UCSD-AML1 (cell line): Measurements from ENCODE around the gene LCN15.
"Not testable (repeated sequence)": the region's sequence is repeated elsewhere in the genome, so short reads cannot be mapped to it uniquely, and the experiment has no call there.

Source experiments
- DNase-seq: peaks from one replicate; lab custom pipeline; 2025; ENCODE audit not compliant: unreplicated experiment; lab: John Stamatoyannopoulos, UW

LCN15 gene

GRCh38 chr9:136756134-136756438, 8.2 kb downstream of the LCN15 start:
- DNase-seq = no peak

DNA sequence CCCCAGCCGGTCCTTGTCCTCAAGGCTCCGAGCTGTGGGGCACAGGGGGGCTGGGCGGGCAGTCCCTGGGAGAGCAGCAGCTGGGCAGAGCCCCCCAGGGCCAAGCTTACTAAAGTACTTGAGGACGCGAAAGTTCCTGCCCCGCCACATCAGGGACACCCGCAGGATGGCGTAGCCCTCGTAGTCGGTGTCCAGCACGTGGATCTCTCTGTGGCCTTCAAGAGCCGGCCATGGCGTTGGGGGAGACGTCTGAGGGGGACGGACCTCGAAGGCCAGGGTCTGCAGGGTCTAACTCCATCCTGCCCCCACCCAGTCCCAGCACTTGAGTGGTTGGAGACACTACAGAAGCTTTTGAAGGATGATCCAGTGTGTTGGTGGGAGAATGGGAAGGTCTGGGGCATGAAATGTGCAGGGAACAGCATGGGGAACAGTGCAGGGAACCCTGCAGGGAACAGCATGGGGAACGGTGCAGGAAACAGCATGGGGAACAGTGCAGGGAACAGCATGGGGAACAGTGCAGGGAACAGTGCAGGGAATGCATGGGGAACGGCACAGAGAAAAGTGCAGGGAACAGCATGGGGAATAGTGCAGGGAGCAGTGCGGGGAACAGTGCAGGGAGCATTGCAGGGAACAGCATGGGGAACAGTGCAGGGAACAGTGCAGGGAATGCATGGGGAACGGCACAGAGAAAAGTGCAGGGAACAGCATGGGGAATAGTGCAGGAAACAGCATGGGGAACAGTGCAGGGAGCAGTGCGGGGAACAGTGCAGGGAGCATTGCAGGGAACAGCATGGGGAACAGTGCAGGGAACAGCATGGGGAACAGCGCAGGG, 8.8 kb downstream of the LCN15 start:
- DNase-seq = not testable (repeated sequence)

GRCh38 chr9:136754626-136755301, 9.6 kb downstream of the LCN15 start:
- no peak for DNase-seq

- no peak for DNase-seq
Observed at GRCh38 chr9:136754059-136754572, 10.2 kb downstream of the LCN15 start.

GRCh38 chr9:136753371-136754058, 10.8 kb downstream of the LCN15 start:
- no peak for DNase-seq

GRCh38 chr9:136751814-136752213, 12.5 kb downstream of the LCN15 start:
- no peak for DNase-seq

- no peak for DNase-seq
Observed at GRCh38 chr9:136751244-136751643, 13.1 kb downstream of the LCN15 start.

DNA sequence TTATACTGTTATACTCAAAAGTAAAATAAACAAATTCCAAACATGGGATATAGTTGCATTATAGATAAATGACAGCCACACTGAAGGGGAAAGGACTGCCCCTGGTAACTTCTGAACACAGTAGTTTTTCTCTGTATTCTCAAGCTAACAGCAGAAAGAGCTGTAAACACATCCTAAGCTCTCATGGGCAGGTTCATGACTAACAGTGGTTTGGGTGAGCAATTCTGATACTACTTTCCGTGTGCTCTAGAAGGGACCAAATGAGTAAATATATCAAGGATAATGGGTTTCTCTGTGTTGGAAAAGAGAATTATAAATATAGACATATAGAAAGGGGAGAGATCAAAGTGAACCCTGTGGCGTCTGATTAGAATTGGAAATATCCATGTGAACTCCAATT, 13.8 kb downstream of the LCN15 start:
- no peak for DNase-seq

DNA sequence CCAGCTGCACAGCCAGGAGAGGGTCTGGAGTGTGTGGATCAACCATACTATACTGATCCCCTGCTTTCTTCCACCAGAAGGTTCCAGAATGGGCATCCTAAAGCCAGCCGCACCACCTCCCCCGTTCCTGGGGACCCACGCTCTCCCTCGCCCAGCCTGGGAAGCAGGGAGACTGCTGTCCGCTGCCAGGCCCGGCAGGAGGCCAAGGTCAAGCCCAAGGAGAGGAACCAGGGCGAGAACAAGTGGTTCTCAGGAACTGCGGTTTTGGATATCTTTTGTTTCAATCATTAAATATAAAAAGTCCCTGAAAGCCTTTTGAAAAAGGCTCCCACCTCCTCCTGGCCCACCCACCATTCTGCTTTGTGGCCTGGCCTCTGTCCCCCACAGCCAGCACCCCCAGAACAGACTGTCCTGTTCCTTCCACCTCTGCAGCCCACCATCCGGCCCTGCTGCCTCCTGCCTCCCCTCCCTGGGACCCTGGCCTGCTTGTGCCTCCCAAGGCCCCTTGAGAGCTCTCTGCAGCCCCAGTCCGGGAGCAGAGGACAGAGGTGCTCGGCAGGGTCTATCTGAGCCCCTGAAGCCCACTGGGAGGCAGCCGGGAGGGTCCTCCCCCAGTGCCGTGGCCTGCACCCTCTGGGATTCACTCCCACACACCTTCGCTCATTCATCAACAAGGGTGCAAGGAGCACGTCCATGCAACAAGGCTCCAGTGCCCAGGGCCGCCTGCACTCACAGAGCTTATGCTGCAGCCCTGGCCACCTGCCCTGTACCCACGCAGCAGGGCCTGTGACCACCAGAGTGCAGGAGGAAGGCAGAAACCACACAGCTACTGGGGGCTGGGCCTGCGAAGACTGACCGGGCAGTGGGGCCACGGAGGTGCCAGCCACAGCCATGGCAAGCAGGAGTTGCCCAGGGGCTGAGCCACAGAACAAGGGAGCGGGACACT, 15.4 kb downstream of the LCN15 start:
- DNase-seq = no peak

GRCh38 chr9:136748201-136748600, 16.1 kb downstream of the LCN15 start, which contains the start of gene LCN6:
Gene LCN6 (minus strand): TSS chr9:136748525. CDS start chr9:136748483, 42 bp downstream.
- DNase-seq = no peak

GRCh38 chr9:136747161-136748060, 16.9 kb downstream of the LCN15 start:
- DNase-seq = no peak

DNA sequence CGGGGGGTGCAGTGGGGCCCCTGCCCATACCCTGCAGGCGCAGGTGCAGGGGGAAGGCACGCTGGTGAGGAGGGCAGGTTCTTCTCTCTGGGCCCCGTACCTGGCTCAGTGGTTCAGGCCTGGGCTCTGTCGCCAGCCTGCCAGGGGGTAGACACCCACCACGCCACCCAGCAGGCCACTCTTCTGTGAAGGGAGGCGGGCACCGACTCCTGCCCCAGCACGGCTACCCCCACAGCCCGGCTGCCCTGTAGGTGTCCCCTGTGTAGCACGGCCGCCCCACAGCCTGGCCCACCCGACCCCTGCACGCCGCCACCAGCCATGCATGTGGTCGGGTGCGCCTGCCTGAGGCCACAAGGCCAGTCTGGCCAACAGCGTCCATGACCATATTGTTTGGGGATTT, 17.7 kb downstream of the LCN15 start:
- DNase-seq = no peak

DNA sequence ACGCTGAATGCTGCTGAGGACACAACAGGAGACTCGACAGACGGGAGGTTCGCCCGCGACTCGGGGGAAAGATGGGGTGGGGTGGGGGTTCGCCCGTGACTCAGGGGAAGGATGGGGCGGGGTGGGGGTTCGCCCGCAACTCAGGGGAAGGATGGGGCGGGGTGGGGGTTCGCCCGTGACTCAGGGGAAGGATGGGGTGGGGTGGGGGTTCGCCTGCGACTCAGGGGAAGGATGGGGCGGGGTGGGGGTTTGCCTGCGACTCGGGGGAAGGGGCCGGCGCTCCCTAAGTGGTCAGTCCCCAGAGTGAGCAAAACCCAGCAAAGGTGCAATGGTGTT, 18.2 kb downstream of the LCN15 start:
- DNase-seq = no peak

DNA sequence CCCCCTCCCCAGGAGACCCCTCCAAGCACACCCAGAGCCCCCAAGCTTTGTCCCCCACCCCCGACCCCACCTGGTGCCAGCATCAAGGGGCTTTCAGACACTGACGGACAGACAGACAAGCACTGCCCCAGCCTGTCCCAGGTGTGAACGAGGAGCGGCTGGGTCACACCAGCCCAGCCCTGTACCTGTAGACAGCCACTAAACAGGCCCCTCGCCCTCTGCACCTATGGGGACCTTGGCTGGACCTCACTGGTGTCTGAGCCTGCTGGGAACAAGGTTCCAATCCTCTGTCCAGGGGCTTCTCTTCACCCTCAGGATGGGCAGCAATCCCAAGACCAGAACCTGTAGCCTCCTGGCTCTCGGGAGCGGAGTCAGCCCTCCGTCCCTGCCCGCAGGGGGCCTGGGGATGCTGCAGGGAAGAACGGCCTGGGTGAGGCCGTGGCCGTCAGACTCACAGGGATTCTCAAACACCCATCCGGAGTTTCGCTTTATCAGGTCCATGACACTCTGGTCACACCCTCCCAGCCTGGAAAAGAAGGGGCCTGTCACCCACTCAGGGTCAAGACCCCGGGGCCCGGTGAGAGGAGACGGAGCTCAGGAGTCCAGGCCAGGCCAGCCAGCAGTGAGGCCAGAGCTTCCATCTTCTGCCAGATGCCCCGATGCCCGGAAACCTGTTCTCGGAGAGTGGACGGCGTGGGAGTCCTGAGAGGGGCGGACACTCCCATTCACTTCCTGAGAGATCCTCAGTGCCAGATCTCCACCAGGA, 18.7 kb downstream of the LCN15 start:
- DNase-seq = no peak

- DNase-seq = no peak
Observed at GRCh38 chr9:136744773-136745172, 19.5 kb downstream of the LCN15 start.

GRCh38 chr9:136743639-136744211, 20.6 kb downstream of the LCN15 start:
- DNase-seq = no peak

DNA sequence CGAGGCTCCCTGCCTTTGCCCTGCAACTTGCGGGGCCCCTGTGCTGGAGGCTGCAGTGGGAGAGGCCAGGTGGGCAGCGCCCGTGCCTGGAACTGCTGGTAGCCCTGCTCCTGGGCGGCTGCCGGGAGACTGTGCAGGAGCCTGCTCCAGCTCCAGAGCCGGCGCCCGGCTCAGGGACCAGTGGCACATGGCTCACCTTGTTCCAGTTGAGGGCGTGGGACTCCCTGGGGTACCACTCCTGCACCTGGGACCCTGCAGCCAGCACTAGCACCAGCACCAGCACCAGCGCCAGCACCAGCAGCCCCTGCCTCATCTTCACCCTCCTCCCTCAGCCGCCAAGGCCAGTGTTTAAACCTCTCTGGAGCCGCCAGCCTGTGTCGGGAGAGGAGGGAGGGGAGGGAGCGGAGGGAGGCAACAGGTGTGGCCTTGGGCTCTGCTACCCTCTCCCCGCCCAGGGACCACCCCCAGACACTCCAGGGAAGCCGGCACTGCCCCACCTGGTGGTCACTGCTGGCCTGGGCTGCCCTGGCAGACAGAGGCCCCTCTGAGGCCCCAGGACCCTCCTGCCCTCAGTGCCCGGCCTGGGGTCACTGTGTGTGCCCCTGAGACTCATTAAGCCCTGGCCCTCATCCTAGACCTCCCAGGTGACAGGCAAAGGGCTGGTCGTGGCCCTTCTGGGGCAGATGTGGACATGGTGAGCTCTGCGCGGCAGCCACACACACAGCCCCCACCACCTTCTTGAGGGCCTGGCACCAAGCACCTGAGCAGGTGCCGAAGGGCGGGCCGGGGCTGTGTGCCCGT, 21.5 kb downstream of the LCN15 start, which contains the start of gene LCN10:
TSS of gene LCN10 (minus strand) at position 350 of the 801 bp plus-strand sequence. CDS start at position 313, 37 bp downstream.
- DNase-seq = no peak
